HG02852 (cell line): ENCODE measurements around the gene ZDHHC21.

Experiments
- ATAC-seq: cut with Tn5 transposase; IDR thresholded peaks from one replicate; pipeline ENCODE4 v1.9.1; 2021; ENCODE audit warnings: mild to moderate bottlenecking, moderate library complexity; ENCODE audit not compliant: unreplicated experiment

ZDHHC21 gene

GRCh38 chr9:14693251-14693861, at the start of gene ZDHHC21:
Gene ZDHHC21 (minus strand): TSS chr9:14693432. CDS start chr9:14674340, 19,092 bp downstream.
- ATAC-seq: peak; percentile 82

GRCh38 chr9:14741369-14741768, 48.1 kb upstream of the ZDHHC21 start:
- ATAC-seq: peak; percentile 96

GRCh38 chr9:14733133-14733532, 39.9 kb upstream of the ZDHHC21 start:
- no peak for ATAC-seq

- no peak for ATAC-seq
Measured at GRCh38 chr9:14731294-14731981, 38.2 kb upstream of the ZDHHC21 start.

- ATAC-seq: no peak
Measured at GRCh38 chr9:14730461-14730898, 37.2 kb upstream of the ZDHHC21 start.

- ATAC-seq: no peak
Measured at GRCh38 chr9:14723301-14723700, 30.1 kb upstream of the ZDHHC21 start.

- no peak for ATAC-seq
Measured at GRCh38 chr9:14722391-14723035, 29.3 kb upstream of the ZDHHC21 start, which contains the start of gene CER1. Gene CER1 (minus strand): TSS chr9:14722733. CDS start chr9:14722672, 61 bp downstream.

GRCh38 chr9:14719231-14719923, 26.1 kb upstream of the ZDHHC21 start:
- ATAC-seq: no peak

GRCh38 chr9:14715102-14715501, 21.9 kb upstream of the ZDHHC21 start:
- no peak for ATAC-seq

- no peak for ATAC-seq
Measured at GRCh38 chr9:14713187-14713767, 20.0 kb upstream of the ZDHHC21 start.

GRCh38 chr9:14710804-14711203, 17.6 kb upstream of the ZDHHC21 start:
- ATAC-seq: no peak

- peak; percentile 79 for ATAC-seq
Measured at GRCh38 chr9:14706530-14707140, 13.4 kb upstream of the ZDHHC21 start.

- ATAC-seq: no peak
Measured at GRCh38 chr9:14705079-14705478, 11.8 kb upstream of the ZDHHC21 start.

- no peak for ATAC-seq
Measured at GRCh38 chr9:14704281-14704680, 11.0 kb upstream of the ZDHHC21 start.

GRCh38 chr9:14702200-14702720, 9.0 kb upstream of the ZDHHC21 start:
- ATAC-seq: no peak

GRCh38 chr9:14692470-14693250, 572 bp downstream of the ZDHHC21 start:
- ATAC-seq: peak; percentile 45

- no peak for ATAC-seq
Measured at GRCh38 chr9:14690948-14691730, 2.1 kb downstream of the ZDHHC21 start.

- ATAC-seq: no peak
Measured at GRCh38 chr9:14687042-14687719, 6.1 kb downstream of the ZDHHC21 start.
